Measurements from ENCODE around the gene CANT1.
"Not testable (repeated sequence)": the region's sequence is repeated elsewhere in the genome, so short reads cannot be mapped to it uniquely, and the experiment has no call there.

The CANT1 gene

DNA sequence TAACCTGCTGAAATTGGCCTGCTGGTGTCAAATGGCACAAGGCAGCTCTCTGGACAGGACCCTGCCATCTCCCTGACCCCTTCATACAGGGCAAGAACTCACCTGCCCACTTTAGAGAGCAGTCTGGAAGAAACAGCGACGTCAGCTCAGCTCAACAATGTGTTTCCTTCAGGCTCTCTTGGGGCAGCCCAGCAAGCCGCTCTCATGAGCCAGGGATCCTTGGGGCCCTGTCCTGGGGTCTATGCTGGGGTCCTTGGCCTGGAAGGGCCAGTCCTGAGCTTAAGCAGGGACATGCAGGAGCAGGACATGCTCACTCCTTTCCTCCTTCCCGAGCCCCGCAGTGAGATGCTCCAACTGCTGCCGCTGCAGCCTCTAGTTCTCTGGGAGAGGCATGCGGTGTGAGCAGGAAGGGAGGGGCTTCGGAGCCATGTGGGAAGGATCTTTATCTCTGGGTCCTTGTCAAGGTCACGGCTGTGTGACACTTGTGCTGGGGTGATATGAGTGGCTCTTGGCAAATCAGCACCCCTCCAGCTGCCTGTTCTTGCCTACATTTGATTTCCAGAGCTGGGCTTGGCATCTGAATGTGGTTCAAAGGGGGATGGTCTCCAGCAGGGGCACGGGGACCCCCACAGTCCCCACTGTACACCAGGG lies 17.8 kb upstream of the CANT1 start:
- no peak for DNase-seq

DNA sequence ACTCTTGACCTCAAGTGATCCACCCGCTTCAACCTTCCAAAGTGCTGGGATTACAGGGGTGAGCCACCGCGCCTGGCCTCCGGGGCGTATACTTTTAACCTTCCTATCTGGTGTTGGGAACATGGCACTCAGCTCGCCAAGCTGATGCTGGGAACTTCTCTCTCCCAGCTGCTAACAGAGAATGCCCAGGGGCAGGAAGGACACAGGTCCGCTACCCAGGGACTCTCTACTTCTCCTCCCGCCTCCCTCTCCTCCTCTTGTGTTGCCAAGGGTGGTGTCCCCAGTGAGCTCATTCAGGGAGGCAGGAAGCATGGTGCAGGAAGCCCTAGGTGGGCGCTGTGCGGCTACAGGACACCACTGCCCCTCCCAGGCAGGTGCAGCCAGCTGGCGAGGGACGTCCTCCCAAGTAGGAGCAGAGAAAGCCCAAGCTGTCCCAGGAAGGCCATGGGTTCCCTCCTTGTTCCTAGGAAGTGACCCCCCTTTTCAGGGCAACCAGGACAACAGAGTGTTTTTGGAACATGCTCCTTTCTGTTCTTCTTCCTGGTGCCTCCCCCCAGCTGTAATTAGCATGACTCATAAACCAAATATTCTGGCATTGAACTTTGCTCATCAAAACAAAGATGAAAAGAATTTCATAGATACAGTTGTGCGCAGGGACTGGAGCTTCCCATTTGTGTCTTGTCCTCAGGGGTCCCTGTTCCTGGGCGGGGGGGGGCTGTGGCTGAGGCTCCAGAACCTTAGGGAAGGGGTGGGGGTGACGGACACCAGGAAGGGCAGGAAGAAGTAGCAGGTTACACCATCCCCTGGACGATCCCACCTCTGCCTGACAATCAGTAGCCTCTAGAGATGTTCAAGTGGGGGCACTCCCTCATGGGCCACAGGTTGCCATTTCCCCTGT lies 17.1 kb upstream of the CANT1 start:
- DNase-seq = no peak

DNA sequence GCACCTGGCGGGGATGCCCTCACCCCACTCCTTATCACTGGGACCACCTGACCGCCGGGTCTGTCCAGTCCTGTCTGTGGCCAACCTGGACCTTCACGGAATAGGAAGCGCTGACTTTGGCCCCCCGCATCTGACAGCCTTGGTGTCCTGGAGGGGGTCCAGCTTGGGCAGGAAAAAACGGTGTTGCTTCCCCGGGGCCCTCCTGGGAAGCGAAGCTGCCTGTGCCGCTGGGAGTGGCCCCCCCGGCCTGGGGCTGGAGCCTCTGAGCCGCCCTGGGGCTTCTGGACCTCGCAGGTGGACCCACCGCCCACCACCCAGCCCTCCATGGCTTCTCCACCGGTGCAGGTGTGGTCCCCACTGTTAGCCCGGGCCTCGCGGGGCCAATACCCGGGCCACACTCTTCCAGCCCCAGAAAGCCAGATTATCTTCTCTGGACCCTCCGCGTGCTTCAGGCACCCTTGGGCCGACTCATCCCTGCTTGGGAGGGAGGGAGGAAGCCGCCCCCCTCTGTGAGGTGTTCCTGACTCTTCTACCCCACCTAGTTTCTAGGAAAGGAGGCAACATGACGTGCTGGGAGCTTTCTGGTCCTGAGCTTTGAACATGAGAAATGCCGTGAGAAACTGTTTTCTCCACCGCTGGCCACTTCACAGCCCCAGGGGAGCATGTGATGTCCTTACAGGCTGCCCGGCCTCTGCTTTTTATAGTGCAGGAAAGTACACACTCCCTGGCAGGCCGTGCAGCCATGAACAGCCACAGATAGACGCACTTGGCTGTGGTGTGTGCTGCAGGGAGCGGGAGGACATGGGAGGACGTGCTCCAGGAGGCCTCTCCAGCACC lies 15.6 kb upstream of the CANT1 start:
- DNase-seq = no peak

DNA sequence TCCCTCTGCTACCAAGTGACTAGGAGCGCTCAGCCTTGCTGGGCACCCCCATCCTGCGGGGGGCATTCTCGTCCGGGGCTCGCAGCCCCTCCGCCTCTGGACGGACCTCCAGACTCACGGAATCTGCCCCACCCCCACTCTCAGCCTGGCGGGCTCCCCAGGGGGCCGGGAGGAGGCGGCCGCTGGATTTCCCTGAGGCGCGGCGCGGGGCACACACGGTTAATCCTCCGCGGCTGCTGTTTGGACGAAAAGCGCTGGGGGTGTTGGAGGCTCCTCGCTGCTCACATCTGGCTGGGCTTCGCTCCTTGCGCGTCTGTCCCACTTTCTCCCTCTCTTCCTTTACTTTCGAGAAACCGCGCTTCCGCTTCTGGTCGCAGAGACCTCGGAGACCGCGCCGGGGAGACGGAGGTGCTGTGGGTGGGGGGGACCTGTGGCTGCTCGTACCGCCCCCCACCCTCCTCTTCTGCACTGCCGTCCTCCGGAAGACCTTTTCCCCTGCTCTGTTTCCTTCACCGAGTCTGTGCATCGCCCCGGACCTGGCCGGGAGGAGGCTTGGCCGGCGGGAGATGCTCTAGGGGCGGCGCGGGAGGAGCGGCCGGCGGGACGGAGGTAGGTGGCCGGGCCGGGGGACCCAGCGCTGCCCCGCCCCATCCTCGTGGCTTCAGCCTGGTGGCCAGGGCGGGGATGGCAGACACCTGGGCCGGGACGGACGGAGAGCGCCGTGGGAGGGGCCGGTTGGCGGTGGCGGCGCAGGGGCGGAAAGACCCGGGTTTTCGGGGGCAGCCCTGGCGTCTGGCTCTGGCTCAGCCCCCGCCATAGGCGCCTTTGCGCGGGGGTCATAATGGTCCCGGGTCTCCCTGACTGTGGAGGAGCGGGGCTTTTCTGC lies 14.6 kb upstream of the CANT1 start, which contains the start of gene C1QTNF1:
Gene C1QTNF1, plus strand, starts transcription at position 284 of the 886 bp plus-strand sequence. CDS start 19,800 bp downstream, outside the sequence.
- no peak for DNase-seq

DNA sequence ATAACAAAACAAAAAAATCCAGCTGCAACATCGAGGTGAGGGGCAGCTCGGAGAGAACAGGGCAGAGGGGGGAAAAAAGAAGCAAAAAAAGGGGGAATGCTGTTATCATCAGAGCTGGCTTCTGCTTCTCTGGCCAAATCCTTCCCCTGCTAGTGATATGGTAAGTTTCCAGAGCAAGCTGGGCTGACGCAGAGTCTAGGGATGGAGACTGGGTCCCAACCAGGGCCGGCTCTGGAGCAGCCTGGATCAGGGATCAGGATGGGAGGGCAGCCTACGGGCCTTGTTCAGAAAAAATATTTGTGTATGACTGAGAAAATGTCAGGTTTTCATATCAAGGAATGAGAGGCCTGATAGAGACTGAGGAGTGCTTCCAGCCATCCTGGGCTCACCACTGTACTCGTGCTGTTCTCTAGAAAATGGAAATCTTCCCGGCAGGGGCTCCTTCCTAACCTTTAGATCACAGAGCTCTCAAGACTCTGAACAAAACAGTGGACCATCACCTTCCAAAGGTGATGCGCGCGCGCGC lies 13.7 kb upstream of the CANT1 start:
- no peak for DNase-seq

DNA sequence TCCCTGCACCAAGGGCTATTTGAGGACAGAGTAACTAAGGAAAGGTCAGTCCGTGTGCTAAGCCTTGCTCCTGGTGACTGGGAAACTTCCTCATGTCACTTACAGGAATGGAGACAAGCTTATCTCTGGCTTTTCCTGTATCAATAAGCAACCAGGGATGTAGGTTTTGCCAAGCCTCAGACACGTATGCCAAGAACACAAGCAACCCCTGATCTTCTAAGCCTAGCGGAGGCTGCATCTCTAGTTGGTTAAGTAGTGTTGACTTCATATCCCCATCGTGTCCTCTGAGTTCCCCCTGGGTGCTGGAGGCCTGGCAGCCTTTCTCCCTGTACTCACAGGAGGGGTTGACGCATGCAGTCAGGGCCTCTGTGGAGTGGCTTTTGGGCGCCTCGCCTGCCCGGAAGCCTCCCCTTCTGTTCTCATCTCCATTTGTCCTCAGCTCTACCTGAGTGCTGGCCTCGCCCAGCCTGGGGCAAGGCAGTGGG lies 13.0 kb upstream of the CANT1 start:
- DNase-seq = no peak

DNA sequence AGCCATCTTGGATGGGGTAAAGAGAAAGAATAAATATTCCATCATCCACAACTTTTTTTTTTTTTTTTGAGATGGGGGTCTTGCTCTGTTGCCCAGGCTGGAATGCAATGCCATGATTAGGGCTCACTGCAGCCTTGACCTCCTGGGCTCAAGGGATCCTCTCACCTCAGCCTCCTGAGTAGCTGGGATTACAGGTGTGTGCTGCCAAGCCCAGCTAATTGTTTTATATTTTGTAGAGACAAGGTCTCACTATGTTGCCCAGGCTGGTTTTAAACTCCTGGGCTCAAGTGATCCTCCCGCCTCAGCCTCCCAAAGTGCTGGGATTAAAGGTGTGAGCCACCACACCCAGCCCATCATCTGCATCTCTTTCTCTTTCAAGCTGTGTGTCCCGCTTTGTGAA lies 12.4 kb upstream of the CANT1 start:
- DNase-seq = not testable (repeated sequence)

DNA sequence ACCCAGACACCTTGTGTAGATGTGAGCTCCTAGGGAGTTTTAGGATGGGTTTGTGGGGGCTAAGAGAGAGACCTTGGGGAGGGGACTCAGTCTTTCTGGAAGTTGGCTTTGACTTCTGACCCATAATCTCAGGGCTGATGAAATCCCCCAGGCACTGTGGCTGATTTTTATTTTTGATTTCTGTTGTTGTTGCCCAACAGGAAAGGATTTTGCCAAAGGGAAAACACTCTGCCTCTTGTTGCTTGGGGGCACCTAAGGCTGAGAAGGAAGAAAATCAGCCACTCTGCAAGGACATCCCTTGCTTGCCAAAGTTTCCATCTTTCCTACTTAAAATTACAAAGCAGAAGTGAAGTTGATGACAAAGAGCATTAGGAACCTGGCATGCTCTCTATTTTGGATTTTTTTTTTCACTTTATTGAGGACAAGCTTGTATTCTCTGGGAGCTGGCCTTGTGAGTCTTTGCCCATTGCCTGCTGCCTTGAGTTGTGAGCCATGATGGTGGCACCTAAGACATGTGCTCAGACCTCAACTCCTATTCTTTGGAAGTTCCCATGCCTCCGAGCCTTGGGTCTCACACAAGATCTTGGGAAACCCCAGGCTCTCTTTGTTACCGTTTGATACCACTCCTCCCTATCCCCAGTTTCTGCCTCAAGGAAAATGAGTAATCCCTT lies 11.2 kb upstream of the CANT1 start:
- no peak for DNase-seq

DNA sequence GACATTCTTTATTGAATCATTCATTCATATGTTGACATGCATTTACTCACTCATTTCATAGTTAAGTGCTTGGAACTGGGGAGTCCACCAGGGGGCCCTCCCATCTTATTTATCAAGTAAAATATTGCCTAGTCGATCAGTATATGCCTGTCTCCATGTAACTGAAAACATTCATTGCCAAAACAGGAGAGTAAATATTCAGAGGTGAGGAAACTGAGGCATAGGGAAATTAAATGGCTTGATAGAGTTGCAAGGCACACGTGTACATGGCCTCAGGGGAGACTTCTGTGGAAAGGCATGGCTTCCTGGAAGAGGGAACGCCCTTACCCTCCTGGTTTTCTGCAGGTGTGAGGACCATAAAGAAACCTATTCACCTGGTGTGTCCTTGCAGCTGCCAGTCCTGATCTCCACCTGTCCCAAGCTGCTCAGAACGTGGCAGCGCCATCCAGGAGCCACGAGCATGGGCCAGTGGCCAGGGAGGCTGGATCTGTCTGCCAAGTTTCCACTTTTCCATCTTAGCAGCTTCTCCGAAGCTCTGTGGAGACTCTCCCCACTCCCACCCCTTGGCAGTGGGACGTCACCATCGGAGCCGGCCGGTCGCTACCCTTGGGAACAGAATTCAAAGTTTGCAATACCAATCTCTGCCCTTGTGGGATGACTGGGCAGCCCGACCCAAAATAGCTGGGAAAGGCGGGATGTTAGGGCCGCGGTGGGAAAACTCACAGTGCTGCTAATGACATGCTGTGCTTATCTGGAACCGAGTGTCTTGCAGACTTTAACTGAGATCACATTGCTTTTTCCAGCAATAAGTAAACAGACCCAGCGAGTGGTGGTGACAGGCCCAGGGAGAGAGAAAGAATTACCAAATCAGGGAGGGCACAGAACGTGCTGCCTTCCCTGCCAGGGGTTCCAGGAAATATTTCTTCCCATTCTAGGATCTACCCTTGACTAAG lies 10.3 kb upstream of the CANT1 start:
- DNase-seq = peak; percentile 17

DNA sequence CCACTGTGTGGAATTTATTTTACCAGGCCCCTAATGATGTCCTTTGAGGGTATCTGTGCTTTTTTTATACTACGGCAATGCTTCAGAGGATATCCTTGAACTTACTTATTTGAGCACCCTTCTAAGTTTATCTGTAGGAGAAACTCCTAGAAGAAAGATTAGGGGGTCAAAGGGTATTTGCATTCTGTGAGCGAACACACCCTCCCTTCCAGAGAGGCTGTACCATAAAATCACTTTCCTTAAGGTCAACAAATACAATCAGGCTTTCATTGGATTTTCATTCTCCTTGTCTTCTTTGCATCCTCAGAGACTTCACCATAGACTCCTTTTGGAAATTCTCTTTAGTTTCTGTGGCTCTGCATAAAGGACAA lies 9.7 kb upstream of the CANT1 start:
- no peak for DNase-seq

DNA sequence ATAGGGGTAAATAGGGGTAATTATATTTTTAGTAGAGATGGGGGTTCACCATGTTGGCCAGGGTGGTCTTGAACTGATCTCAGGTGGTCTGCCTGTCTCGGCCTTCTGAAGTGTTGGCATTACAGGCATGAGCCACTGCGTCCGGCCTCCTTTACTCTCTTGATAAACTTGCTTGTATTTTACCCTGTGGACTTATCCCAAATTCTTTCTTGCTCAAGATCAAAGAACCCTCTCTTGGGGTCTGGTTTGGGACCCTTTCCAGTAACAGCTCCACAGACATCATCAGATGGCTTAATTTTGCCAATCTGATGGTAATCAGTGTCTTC lies 8.8 kb upstream of the CANT1 start:
- DNase-seq = no peak

DNA sequence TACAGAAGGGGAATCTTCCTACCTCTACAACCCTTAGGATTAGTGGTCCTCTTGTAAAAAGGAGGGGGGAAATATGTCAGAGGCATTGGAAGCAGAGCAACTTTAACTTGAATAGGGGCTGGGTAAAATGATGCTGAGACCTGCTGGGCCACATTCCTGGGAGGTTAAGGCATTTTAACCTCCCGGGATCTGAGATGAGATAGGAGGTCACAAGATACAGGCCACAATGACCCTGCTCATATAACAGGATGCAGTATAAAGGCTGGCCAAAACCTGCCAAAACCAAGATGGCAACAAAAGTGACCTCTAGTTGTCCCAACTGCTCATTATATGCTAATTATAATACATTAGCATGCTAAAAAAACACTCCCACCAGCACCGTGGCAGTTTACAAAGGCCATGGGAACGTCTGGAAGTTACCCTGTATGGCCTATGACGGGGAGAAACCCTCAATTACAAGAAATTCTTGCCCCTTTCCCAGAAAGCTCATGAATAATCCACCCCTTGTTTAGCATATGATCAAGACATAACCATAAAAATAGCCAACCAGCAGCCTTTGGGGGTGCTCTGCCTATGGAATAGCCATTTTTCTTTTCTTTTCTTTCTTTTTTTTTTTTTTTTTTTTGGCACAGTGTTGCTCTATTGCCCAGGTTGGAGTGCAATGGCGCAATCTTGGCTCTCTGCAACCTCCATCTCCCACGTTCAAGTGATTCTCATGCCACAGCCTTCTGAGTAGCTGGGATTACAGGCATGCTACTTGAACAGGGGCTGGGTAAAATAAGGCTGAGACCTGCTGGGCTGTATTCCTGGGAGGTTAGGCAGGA lies 8.2 kb upstream of the CANT1 start:
- no peak for DNase-seq

DNA sequence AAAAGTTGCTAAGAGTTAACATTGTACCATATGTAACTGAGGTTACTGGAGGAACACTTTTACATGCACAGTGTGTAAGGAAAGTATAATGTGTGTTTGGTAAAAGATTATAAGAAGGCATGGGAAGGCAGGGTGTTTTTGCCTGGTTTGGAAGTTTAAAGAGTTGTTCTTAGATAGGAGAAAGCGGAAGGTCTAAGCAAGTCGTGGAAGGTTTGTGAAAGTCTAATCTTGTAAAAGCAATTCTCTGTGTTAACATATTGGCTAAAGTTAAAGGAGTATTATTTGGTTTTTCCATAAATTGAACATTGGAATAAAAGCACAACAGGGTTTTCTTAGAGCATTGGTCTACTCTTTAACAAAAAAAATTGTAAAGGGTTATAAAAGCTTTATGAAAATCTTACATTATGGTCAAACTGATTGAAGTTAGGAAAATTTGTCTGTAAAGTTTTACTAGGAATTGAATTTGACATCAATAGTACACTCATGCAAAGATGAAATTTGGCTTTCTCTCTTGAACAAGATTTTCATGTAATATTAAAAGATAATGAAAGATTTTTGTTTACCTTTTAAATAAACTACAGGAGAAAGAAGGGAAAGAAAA lies 4.7 kb upstream of the CANT1 start:
- DNase-seq = no peak

DNA sequence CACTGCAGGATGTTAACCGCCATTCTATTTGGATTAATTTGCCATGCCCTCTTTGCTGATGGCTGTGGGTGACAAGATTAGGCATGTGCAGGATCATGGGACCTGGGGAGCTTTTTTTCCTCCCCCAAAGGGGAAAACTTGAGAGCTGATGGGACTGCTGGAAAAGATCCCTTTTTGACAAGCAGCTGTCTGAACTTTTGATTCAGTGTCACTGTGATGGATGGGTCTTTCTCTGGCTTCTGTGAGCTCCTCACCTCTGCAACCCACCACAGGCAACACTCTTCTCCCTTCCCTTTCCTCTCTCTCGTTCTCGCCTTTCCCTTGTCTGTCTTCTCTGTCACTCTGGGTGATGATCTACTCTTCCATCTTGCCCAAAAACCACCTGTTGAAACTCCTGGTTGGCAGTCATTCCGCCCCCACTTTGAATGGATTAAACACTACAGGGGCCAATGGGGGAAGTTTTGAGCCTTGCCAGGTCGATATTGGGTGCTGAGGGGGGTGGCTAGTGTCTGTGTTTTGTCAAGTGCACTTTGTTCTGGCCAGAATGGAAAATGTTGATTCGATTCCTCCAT lies 3.1 kb upstream of the CANT1 start:
- no peak for DNase-seq

DNA sequence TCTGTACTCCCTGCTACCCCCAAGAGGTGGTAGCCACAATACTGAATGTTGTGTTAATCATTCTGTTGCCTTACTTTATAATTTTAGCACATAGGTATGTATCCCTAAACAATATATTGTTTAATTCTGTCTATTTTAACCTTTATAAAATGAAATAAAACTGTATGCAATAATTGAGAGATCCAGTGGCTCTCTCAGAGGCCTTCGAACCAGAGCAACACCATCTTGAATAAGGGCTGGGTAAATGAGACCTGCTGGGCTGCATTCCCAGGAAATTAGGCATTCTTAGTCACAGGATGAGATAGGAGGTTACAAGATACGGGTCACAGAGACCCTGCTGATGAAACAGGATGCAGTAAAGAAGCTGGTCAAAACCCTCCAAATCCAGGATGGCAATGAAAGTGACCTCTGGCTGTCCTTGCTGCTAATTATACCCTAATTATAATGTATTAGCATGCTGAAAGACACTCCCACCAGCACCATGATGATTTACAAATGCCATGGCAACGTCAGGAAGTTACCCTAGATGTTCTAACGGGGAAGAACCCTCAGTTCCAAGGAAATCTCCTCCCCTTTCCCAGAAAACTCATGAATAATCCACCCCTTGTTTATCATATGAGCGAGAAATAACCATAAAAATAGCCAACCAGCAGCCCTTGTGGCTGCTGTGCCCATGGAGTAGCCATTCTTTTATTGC lies 2.0 kb upstream of the CANT1 start:
- DNase-seq = no peak

DNA sequence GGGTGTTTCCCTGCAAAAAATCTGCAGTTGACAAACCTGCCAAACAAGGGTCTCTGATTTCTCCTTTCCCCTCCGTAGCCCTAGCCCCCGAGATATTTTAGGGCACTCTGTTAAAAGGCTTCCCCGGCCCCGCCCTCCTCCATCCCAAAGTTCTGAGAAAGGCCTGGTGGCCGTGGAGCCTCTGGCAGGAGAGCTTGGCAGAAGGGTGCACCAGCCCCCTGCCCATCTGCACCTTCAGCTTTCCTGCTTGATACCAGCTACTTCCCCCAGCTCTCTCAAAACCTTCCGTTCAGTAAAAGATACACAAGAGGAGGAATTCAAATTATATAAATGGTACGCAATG lies 711 bp upstream of the CANT1 start:
- no peak for DNase-seq

DNA sequence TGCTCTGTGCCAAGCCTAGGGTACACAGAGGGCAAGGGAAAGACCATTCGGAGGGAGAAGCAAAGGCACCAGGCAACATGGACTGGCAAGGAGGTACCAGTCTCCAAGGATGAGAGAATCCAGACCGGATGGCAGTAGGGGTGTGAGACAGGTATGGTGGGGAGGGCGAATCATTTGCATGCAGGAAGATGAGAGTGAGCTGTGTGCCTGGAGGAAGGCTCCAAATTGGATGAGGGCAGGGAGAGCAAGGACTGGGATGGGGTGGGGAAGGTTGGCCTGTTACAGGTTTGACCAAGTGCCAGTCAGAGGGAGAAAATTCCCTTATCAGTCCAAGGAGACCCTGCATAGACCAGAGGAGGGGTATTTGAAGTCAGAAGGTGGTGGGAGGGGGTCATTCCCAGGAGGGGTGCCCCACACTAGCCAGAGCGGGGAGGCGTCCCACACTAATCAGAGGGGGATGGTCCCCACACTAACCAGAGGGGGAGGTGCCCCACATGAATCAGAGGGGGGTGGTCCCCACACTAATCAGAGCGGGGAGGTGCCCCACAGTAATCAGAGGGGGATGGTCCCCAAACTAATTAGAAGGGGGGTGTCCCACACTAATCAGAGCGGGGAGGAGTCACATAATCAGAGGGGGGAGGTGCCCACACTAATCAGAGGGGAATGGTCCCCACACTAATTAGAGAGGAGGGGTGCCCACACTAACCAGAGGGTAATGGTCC lies 737 bp downstream of the CANT1 start:
- no peak for DNase-seq
